ENCODE data around the gene CYP2J2.
A peak's percentile ranks its signal among the peaks of the same experiment; 100 is the strongest.
"Not testable (repeated sequence)": the region's sequence is repeated elsewhere in the genome, so short reads cannot be mapped to it uniquely, and the experiment has no call there.

CYP2J2 gene, protein sequence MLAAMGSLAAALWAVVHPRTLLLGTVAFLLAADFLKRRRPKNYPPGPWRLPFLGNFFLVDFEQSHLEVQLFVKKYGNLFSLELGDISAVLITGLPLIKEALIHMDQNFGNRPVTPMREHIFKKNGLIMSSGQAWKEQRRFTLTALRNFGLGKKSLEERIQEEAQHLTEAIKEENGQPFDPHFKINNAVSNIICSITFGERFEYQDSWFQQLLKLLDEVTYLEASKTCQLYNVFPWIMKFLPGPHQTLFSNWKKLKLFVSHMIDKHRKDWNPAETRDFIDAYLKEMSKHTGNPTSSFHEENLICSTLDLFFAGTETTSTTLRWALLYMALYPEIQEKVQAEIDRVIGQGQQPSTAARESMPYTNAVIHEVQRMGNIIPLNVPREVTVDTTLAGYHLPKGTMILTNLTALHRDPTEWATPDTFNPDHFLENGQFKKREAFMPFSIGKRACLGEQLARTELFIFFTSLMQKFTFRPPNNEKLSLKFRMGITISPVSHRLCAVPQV

DNA sequence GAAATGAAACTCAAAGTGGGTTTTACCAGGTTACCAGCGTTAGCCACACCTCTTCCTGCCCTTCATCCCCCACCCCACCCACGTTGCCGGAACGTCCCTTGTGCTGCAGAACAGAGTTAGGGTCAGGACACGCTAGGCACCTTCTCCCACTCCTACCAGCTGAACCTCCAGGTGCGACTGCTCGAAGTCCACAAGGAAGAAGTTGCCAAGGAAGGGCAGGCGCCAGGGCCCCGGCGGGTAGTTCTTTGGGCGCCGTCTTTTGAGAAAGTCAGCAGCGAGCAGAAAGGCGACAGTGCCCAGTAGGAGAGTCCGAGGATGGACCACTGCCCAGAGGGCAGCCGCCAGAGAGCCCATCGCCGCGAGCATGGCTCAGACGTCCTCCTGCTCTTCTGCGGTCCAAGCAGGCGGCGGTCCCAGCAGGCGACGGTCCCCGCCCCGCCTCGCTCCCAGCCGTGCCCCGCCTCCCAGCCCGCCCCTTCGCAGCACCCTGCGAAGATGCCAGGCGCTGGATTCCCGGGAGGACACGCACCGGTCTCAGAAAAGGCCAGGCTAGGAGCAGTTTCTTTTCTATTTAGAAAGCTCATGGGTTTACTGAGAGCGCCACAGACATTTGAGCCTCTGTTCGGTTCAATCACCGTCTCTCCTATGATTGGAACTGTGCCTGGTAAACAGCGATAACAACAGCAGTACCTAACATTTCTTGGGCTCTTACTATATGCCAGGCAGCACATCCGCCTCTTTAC lies at the start of gene CYP2J2:
Gene CYP2J2 (minus strand): TSS at position 393 of the 743 bp plus-strand sequence. CDS start 27 bp downstream, at position 366.
- DNase-seq, result peak; percentile 72

DNA sequence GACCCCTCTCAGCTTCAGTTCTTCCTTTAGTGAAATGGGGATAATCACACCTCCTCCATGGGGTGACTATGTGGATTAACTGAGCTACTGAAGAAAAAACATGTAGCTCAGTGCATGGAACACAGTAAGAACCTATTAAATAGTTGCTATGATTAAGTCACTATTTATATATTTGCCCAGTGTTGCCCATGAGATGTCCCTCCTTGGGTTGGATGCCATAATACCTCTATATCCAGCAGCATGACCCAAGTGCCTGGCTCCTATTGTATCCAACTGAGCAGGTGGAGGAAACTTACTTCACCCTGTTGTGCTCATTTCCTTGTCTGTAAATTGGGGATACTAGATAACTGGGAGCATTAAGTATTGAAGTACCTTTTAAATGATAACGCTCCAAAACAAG lies 47.1 kb upstream of the CYP2J2 start:
- DNase-seq, result no peak

DNA sequence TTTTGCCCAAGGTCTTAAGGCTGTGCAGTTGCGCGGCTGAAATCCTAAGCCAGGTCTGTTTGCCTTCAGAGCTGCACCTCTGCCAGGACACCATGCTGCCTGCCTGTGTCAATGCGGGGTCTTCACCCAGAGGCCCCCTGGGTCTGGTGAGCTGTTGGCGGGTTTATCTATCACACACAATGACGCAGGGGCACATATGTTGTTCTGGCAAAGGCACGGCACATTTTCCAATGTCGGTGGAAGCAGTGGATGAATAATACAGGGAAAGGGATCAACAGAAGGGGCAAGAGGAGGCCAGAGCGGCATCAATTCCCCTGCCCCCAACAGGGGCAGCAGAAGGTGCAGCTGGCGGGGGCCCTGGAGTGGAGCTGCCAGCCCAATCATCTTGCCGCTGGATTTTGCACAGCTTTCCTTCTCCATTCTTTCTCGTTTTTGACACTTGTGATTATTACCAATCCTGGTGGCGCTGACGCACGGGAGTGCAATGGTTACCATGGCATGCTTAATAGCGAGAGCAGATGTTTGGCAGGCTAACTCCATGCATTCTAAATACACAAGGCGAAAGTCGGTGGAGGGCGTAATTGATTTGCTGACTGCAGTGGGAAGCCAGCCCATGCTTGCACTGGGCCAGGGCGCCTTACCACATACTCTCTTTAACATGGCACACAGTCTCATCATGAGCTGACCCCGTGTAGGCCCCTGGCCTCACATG lies 45.8 kb upstream of the CYP2J2 start:
- no peak for DNase-seq

DNA sequence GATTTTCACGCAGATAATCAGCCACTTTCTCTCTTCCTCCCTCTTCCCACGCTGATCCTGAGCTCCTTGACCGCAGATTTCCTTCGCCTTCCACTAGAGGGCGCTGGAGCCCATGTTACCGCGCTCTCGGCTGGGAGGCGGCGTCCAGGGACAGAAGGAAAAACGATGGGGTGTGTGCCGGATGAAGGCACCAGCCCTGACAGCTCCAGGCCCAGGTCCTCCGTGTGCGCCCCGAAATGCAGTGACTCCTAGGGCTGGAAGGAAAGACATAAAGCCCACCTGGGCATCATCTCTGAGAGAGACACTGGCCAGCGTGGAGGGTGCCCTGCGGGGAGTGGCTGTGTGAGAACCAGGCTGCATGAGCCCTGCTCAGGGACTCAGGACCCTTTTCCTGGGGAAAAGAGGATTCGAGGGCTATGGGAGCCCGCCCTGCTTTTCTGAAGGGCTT lies 44.9 kb upstream of the CYP2J2 start:
- peak; percentile 81 for DNase-seq

DNA sequence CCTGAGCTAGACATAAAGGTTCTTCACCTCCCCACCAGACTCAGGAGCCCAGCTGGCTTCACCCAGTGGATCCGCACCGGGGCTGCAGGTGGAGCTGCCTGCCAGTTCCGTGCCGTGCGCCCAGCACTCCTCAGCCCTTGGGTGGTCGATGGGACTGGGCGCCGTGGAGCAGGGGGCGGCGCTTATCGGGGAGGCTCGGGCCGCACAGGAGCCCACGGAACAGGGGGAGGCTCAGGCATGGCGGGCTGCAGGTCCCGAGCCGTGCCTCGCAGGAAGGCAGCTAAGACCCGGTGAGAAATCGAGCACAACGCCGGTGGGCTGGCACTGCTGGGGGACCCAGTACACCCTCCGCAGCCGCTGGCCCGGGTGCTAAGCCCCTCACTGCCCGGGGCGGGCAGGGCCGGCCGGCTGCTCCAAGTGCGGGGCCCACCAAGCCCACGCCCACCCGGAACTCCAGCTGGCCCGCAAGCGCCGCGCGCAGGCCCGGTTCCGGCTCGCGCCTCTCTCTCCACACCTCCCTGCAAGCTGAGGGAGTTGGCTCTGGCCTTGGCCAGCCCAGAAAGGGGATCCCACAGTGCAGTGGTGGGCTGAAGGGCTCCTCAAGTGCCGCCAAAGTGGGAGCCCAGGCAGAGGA lies 43.1 kb upstream of the CYP2J2 start:
- not testable (repeated sequence) for DNase-seq

DNA sequence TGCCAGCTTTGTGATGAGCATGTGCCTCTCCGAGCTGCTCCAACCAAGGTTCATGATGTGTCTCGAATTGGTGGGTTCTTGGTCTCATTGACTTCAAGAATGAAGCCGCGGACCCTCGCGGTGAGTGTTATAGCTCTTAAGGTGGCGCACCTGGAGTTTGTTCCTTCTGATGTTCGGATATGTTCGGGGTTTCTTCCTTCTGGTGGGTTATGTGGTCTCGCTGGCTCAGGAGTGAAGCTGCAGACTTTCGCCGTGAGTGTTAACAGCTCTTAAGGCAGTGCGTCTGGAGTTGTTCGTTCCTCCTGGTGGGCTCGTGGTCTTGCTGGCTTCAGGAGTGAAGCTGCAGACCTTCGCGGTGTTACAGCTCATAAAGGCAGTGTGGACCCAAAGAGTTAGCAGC lies 42.2 kb upstream of the CYP2J2 start:
- not testable (repeated sequence) for DNase-seq

DNA sequence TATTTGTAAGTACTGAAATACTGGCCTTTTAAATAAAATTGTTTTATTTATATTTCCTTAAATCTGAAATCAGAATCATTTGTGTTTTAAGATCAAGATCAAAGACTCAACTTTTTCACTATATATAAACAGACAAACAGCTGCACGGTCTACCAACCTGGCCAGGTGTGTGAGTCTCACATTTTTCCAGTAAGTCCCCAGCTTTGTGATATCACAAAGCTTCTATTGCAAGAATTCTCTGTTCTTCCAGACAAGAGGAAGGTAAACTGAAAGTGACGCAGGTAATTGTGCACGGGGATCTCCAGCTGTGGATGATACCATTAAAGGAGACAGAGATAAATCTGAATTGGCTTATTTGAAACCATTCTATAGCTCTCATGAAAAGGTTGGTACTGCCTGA lies 41.2 kb upstream of the CYP2J2 start:
- no peak for DNase-seq

DNA sequence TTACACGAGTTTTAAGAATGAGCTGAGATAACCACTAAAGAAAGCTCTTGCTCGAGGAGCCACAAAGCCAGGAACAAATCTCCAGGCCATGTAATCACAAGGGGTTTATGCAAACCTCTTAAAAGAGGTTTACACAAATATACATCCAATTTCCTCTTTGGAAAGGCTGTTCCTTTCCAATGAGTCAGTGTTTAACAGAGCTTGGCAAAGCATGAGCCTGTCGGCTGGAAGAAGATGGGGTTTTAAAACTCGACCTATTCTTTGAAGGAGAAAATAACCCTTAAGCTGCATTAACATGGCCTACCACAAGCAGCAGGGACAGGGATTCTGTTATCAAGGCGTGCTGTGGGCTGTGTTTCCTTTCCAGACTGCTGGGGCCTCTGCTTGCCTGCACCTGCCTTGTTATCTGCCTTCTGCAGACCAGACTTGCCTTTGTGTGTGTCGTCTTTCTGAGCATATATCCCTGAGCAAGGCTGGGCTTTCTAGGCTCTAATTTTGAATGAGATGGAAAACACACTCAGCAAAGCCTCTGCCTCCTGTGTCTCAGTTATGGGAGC lies 40.6 kb upstream of the CYP2J2 start:
- DNase-seq, result no peak

DNA sequence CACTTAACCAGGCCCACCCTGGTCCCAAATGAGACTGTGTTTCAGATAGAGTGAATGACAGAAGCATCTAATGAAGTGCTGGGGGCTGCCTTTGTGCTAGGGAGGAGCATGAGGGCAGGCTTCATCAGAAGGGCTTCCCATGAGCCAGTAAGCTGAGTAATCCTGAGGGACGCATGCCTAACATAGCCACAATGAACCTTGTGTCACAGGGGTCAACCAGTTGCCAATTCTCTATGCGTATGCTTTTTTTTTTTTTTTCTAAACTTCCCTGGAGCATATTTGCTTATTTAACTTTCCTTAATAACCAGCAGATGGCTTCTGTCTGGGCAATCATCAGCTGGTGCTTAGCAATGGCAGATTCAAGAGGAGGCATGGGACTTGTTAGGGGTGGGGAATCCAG lies 25.5 kb upstream of the CYP2J2 start:
- no peak for DNase-seq

DNA sequence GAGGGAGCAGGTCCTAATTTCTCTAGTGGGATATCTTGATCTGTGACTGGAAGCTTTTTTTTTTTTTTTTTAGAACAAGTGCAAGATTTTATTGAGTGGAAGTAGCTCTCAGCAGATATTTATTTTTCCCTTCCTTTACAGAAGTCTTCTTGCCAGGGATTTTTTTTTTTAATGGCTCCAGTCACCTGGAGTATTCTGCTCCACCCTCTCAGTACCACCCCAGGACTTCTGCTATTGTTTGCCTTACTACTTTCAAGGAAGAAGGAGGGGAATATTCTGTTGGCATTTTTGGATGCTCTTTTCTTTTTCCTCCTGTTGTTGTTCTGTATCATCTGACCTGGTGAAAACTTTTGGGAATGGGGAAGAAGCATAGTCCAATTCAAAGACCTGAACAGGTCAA lies 23.1 kb upstream of the CYP2J2 start:
- DNase-seq, result no peak

DNA sequence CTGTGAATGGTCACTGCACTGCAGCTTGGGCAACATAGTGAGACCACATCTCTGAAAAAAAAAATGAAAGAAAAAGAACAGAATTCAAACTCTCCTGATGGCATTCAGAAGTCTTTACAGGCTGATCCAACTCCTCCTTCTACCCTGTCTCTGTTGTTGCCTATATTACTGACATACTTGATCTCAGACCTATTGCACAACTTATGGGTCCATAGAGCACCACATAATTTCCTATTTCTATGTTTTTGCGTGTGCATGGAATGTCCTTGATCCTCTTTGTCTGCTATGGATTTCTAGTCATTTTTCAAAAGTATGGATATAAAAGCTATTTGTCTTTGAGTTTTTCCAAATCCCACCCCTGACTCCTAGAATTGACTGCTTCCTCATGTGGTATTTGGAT lies 22.4 kb upstream of the CYP2J2 start:
- DNase-seq, result no peak

DNA sequence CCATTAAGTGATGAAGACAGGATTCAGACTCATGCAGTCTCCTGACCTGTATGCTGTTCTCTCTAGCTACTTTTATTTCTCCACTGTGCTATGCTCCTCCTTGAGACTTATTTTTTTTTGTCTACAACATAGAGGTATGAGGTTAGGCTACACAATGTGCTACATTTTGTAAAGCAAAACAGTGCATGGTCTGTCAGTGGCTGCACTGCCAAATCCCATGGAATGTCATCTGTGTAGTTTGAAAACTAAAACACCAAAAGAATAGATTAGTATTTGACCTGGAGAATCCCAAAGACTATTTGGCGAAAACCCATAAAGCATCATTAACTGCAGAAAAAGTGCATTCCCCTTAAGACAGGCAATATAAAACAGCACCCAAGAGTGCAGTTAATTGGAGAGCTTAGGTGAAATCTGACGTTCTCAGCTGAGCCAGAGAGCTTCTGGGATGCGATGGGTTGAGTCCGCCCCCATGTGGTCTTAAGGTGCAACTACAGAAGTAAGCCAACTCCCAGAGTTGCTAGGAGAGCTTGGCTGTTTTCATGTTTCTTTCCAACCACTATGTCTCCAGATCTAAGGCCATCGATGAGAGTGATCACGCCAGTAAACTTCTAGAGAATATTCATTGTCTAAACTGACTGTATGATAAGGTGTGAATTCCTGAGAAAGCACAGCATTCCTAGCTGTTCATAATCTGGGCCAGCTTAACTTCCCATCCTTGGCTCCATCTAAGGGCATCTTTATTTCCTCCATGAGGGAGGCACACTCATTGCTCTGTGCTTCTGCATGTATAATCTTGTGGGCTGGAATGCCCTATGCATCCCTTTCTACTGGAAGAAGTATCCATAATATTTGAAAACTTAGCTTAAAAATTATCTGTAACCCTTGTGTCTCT lies 20.7 kb upstream of the CYP2J2 start:
- DNase-seq, result peak; percentile 58

DNA sequence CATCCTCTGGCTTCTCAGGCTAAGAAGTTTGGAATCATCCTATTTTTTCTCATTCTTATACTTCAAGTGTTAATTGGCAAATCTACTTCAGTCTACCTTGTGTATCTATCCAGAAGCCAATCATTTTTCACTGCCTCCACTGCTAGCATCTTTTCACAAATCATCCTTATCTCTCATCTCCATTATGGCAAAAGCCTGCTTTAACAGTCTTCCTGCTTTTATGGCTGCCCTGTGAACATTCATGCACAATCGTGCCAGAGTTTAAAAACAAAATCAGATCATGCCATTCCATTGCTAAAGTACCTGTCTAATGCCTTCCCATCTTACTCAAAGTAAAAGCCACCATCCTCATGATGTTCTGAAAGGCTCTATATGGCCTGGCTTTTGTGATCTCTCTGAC lies 19.2 kb upstream of the CYP2J2 start:
- DNase-seq, result no peak

DNA sequence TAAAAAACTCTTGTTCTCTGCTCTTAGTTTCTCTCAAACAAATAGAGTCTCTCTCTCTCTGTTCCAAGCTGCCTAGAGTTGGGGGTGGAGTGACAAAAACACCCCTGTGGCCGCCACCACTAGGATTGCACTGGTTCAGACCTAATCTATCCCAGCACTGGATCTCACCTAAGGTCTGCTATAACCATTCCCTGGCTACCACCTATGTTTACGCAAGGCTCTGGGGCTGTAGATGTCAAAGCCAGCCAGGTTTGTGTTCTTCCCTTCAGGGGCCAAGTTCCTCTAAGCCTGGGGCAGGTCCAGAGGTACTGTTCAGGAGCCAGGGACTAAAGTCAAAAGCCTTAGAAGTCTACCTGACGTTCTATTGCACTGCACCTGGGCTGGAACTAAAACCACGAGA lies 12.8 kb upstream of the CYP2J2 start:
- DNase-seq, result no peak

DNA sequence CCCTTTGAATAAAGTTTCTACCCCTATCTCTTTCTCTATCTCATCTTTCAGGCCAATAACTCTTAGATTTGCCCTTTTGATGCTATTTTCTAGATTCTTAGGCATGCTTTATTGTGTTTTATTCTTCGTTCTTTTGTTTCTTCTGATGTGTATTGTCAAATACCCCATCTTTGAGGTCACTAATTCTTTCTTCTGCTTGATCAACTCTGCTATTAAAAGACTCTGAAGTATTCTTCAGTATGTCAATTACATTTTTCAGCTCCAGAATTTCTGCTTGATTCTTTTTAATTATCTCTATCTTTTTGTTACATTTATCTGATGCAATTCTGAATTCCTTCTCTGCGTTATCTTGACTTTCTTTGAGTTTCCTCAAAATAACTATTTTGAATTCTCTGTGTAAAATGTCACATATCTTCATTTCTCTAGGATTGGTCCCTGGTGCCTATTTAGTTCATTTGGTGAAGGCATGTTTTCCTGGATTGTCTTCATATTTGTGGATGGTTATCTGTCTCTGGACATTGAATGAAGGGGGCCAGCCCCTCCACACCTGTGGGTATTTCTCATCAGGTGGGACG lies 11.2 kb upstream of the CYP2J2 start:
- no peak for DNase-seq

DNA sequence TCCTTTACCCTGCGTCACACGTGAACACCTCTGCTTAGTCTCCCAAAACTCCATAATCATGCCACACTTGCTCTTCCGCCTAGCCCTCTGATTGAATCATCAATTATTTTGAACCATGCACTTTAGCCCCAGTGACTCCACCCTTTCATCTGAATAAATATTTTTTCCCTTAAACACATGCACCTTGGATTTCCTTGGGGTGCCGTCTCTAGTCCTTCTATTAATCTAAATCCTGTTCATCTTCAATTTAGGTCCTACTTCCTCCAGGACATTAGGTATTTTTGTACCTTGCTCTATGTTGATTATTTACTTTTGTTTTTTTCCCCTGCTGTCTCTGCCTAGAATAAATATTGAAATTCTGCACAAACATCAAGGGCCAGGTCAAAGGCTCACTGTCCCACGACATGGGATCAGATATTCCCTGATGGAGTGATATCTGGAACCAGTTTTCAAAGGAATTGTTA lies 9.8 kb upstream of the CYP2J2 start:
- no peak for DNase-seq

DNA sequence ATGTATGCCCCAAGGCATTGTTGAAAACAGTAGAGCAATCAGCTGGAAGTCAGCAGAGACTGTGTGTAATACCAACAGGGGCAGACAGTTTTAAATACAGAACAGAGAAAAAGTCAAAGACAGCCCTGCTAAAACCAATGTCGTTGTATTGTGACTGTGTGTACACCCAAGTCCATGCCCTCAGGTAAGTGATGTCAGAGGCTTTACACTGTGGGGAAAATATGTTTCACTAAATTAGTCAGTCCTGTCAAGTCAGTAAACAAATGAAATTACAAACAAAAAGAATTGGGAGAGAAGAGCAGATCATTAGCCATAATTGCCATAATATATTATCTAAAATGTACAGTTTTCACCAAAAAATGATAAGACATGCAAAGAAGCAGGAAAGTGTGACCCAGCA lies 2.4 kb upstream of the CYP2J2 start:
- DNase-seq, result no peak

DNA sequence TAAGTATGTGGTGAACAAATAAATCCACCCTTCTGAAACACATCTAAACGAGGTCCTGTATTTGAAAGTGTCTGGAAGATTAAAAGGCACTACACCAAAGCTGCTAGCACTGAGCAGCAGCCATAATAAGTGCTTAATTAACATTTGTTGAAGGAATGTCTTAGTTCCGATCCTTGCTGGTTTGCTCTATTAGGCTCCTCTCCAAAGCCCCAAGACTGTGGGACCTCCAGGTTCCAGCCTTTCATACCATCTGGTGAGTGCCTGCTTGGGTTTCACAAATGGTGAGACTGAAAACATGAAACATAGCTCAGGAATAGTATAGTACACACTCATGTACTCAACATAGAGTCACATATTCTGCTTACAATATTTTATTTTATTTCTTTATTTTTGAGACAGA lies 640 bp upstream of the CYP2J2 start:
- DNase-seq, result no peak

DNA sequence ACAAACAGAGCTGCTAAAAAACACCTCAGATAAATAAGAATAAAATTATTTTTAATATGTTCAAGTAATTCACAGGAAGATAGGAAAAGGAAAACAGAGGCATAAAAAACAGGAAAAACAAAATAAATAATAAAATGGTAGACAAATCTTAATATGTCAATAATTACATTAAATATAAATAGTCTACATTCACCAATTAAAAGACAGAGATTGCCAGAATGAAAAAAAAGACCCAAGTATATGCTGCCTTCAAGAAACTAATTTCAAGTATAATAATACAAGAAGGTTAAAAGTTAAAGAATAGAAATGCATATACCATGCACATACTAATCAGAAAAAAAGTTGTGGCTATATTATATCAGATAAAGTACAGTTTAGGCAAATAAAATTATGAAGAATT lies 1.9 kb downstream of the CYP2J2 start:
- no peak for DNase-seq

DNA sequence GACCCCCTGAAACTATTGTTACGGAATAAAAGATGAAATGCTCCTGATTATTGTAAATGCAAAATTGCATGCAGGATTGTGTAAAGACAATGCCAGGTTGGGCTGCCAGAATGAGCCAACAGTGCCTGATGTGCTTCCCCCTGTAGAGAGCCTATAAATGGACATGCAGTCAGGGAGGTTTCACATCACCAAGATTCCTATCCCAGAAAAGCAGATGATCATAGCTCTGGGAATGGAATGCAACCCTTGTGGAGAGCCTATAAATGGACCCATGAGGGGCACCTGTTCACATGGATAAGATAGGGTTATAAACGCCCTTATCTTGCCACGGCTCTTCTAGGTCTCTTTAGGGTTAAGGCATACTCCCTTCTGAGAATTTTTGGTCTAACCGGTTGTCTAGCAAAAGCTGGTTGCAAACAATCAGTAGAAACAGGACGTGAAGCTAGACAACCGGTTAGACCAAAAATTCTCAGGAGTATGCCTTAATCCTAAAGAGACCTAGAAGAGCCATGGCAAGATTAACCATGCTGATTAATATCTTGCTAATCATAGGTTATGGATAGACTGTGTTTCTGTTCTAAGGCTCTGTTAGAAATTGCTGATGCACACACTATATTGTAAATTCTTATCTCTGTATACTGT lies 5.2 kb downstream of the CYP2J2 start:
- DNase-seq, result not testable (repeated sequence)

DNA sequence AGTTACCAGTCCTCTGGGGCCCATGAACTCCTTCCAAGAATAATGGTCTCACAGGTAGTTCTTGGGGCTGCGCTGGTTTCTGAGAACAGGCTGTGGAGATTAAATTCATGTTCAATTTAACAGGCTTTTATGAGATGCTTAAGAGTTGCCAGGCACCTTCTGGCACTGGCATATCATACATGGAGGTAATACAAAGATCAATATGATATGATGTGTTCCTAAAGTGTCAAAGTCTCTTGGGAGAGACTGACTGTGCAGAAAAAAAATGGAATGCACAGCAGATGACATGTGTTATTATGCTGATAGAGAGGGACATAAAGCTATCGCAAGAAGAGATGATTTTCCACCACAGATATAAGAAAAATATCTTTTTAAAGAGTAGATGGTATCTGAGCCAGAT lies 6.8 kb downstream of the CYP2J2 start:
- DNase-seq, result no peak

Measured in activated CD8-positive, alpha-beta memory T cell treated with anti-CD3 and anti-CD28 coated beads, Interleukin-2, amount 50 U/mL, for 48 hours (primary cell).